GM21576 (cell line): ENCODE results near the gene FAM234A.
"Not testable (repeated sequence)": the region's sequence is repeated elsewhere in the genome, so short reads cannot be mapped to it uniquely, and the experiment has no call there.

ENCODE experiments used
- ATAC-seq: cut with Tn5 transposase; IDR thresholded peaks from one replicate; pipeline ENCODE4 v1.9.1; 2021; ENCODE audit warnings: mild to moderate bottlenecking, moderate library complexity; ENCODE audit not compliant: unreplicated experiment

The FAM234A gene

GRCh38 chr16:234468-235305 lies at the start of gene FAM234A:
FAM234A (plus strand) TSS chr16:234821; CDS start chr16:254414, 19,593 bp downstream.
- ATAC-seq, result peak; percentile 75

GRCh38 chr16:185213-185612 lies 49.4 kb upstream of the FAM234A start:
- ATAC-seq, result no peak

- no peak for ATAC-seq
These were observed 48.9 kb upstream of the FAM234A start for GRCh38 chr16:185691-186090.

GRCh38 chr16:187330-187729 lies 47.3 kb upstream of the FAM234A start:
- ATAC-seq, result no peak

- ATAC-seq, result no peak
These were observed 45.9 kb upstream of the FAM234A start for GRCh38 chr16:188674-189073.

GRCh38 chr16:189604-190186 lies 44.9 kb upstream of the FAM234A start:
- no peak for ATAC-seq

- ATAC-seq, result no peak
These were observed 42.8 kb upstream of the FAM234A start for GRCh38 chr16:191831-192230.

GRCh38 chr16:192686-193085 lies 41.9 kb upstream of the FAM234A start:
- ATAC-seq, result no peak

- ATAC-seq, result no peak
These were observed 41.2 kb upstream of the FAM234A start for GRCh38 chr16:193441-193840.

GRCh38 chr16:194516-194915 lies 40.1 kb upstream of the FAM234A start:
- no peak for ATAC-seq

GRCh38 chr16:200388-200787 lies 34.2 kb upstream of the FAM234A start:
- ATAC-seq, result no peak

- no peak for ATAC-seq
These were observed 31.4 kb upstream of the FAM234A start for GRCh38 chr16:203246-203645.

GRCh38 chr16:204046-204445 lies 30.6 kb upstream of the FAM234A start:
- ATAC-seq, result not testable (repeated sequence)

GRCh38 chr16:209359-209758 lies 25.3 kb upstream of the FAM234A start:
- not testable (repeated sequence) for ATAC-seq

GRCh38 chr16:211631-212180 lies 22.9 kb upstream of the FAM234A start:
- ATAC-seq, result not testable (repeated sequence)

GRCh38 chr16:212999-213398 lies 21.6 kb upstream of the FAM234A start:
- no peak for ATAC-seq

- no peak for ATAC-seq
These were observed 14.6 kb upstream of the FAM234A start for GRCh38 chr16:220021-220420.

GRCh38 chr16:228151-228851 lies 6.3 kb upstream of the FAM234A start:
- ATAC-seq, result peak; percentile 4

- peak; percentile 77 for ATAC-seq
These were observed 5.5 kb upstream of the FAM234A start, which contains the start of gene LUC7L for GRCh38 chr16:228852-229730. LUC7L (minus strand) TSS chr16:229449; CDS start chr16:229339, 110 bp downstream.

GRCh38 chr16:229731-230281 lies 4.8 kb upstream of the FAM234A start:
- no peak for ATAC-seq
